HEK293 (cell line): ENCODE results near the gene STK32C.

Source experiments
- CTCF ChIA-PET: fragments of 350-600 bp; formaldehyde crosslinking; extraction: SDS; loops from one replicate; lab custom pipeline; 2021; ENCODE audit warnings: antibody characterized with exemption; lab: Yijun Ruan, JAX
- POLR2A ChIA-PET: fragments of 300-600 bp; formaldehyde crosslinking; extraction: SDS; loops from one replicate; lab custom pipeline; 2020; ENCODE audit warnings: antibody characterized with exemption, inconsistent platforms; lab: Yijun Ruan, JAX
- H3K27ac ChIP-seq: fragments of 200-500 bp; sonication (Bioruptor generic); 2 replicates; pipeline ENCODE4 v1.5.1; 2014; ENCODE audit warnings: low read depth, low read length, control low read depth, inconsistent platforms; ENCODE audit errors: extremely low read depth
- H3K36me3 ChIP-seq, 2 experiments: fragments of 200-500 bp in 1 of 2; sonication (Bioruptor generic) in 1 of 2; 1 replicate in 1 of 2; 2 replicates in 1 of 2; pipeline ENCODE4 v1.5.1; 2014 to 2017; ENCODE audit warnings: inconsistent platforms in 2 of 2, low read length in 2 of 2; ENCODE audit not compliant: control insufficient read depth in 2 of 2, insufficient read depth in 1 of 2
- H3K4me1 ChIP-seq: fragments of 200-500 bp; sonication (Bioruptor generic); 2 replicates; pipeline ENCODE4 v1.5.1; 2014; ENCODE audit warnings: mild to moderate bottlenecking, low read length, inconsistent platforms; ENCODE audit not compliant: control insufficient read depth, insufficient read depth
- H3K4me3 ChIP-seq: 2 replicates; pipeline ENCODE4 v1.5.1; 2011; ENCODE audit warnings: low read depth, mild to moderate bottlenecking, control low read depth, low read length, moderate library complexity
- H3K9me3 ChIP-seq: fragments of 200-500 bp; sonication (Bioruptor generic); 2 replicates; pipeline ENCODE4 v1.5.1; 2014; ENCODE audit warnings: low read depth, low read length, inconsistent platforms; ENCODE audit not compliant: control insufficient read depth, insufficient read depth
- HOXC10 ChIP-seq: sonication (generic); formaldehyde crosslinking; IDR thresholded peaks from 2 replicates; pipeline ENCODE4 v1.8.1; 2023; ENCODE audit warnings: mild to moderate bottlenecking, missing genetic modification reagents
- MYNN ChIP-seq: fragments of 450-650 bp; formaldehyde crosslinking; IDR thresholded peaks from 2 replicates; pipeline ENCODE4 v1.5.1; 2016; ENCODE audit warnings: missing biosample characterization, missing genetic modification characterization, borderline replicate concordance
- REPIN1 ChIP-seq: fragments of 450-650 bp; formaldehyde crosslinking; IDR thresholded peaks from 2 replicates; pipeline ENCODE4 v1.5.1; 2017; ENCODE audit warnings: missing biosample characterization, missing genetic modification characterization, low read depth
- SCRT1 ChIP-seq: fragments of 450-650 bp; formaldehyde crosslinking; IDR thresholded peaks from 2 replicates; pipeline ENCODE4 v1.5.1; 2016; ENCODE audit warnings: missing biosample characterization, missing genetic modification characterization, borderline replicate concordance
- ZBTB7A ChIP-seq: fragments of 450-650 bp; formaldehyde crosslinking; IDR thresholded peaks from 2 replicates; pipeline ENCODE4 v1.5.1; 2016; ENCODE audit warnings: low read depth, missing biosample characterization, missing genetic modification characterization
- ZNF175 ChIP-seq: fragments of 450-650 bp; formaldehyde crosslinking; IDR thresholded peaks from 2 replicates; pipeline ENCODE4 v1.5.1; 2016; ENCODE audit warnings: missing biosample characterization, missing genetic modification characterization
- ZNF19 ChIP-seq: fragments of 450-650 bp; formaldehyde crosslinking; IDR thresholded peaks from 2 replicates; pipeline ENCODE4; 2016; ENCODE audit warnings: missing biosample characterization, missing genetic modification characterization, low read depth
- ZNF221 ChIP-seq: fragments of 450-650 bp; formaldehyde crosslinking; IDR thresholded peaks from 2 replicates; pipeline ENCODE4 v1.5.1; 2017; ENCODE audit warnings: missing biosample characterization, missing genetic modification characterization, borderline replicate concordance
- ZNF324 ChIP-seq: fragments of 450-650 bp; formaldehyde crosslinking; IDR thresholded peaks from 2 replicates; pipeline ENCODE4 v1.5.1; 2016; ENCODE audit warnings: missing biosample characterization, missing genetic modification characterization
- ZNF354C ChIP-seq: fragments of 450-650 bp; formaldehyde crosslinking; IDR thresholded peaks from 2 replicates; pipeline ENCODE4 v1.5.1; 2016; ENCODE audit warnings: missing biosample characterization, missing genetic modification characterization, low read depth, borderline replicate concordance
- ZNF37A ChIP-seq: fragments of 450-650 bp; IDR thresholded peaks from 2 replicates; pipeline ENCODE4 v1.5.1; 2018; ENCODE audit warnings: missing biosample characterization, missing genetic modification characterization
- ZNF560 ChIP-seq: fragments of 450-650 bp; formaldehyde crosslinking; IDR thresholded peaks from 2 replicates; pipeline ENCODE4 v1.5.1; 2017; ENCODE audit warnings: missing biosample characterization, missing genetic modification characterization, borderline replicate concordance
- ZNF596 ChIP-seq: fragments of 450-650 bp; IDR thresholded peaks from 2 replicates; pipeline ENCODE4 v1.5.0; 2018; ENCODE audit warnings: missing biosample characterization, mild to moderate bottlenecking, missing genetic modification characterization, moderate library complexity
- ZNF76 ChIP-seq: fragments of 450-650 bp; formaldehyde crosslinking; IDR thresholded peaks from 2 replicates; pipeline ENCODE4; 2016; ENCODE audit warnings: low read depth, missing biosample characterization, missing genetic modification characterization, borderline replicate concordance
- ZNF830 ChIP-seq: fragments of 450-650 bp; IDR thresholded peaks from 2 replicates; pipeline ENCODE4 v1.5.0; 2018; ENCODE audit warnings: missing biosample characterization, missing genetic modification characterization, low read depth, mild to moderate bottlenecking, moderate library complexity
- TF ChIP-seq, protein P1 (sequence below): fragments of 450-650 bp; formaldehyde crosslinking; IDR thresholded peaks from 2 replicates; pipeline ENCODE4 v1.5.1; 2017; ENCODE audit warnings: missing biosample characterization, missing genetic modification characterization
- TF ChIP-seq, protein P2 (sequence below): fragments of 450-650 bp; formaldehyde crosslinking; IDR thresholded peaks from 2 replicates; pipeline ENCODE4 v1.5.1; 2017; ENCODE audit warnings: missing biosample characterization, missing genetic modification characterization
- TF ChIP-seq, protein P3 (sequence below): fragments of 450-650 bp; formaldehyde crosslinking; IDR thresholded peaks from 2 replicates; pipeline ENCODE4 v1.5.1; 2016; ENCODE audit warnings: missing biosample characterization, missing genetic modification characterization, low read depth
- TF ChIP-seq, protein P4 (sequence below): fragments of 450-650 bp; formaldehyde crosslinking; IDR thresholded peaks from 2 replicates; pipeline ENCODE4 v1.5.1; 2016; ENCODE audit warnings: missing biosample characterization, missing genetic modification characterization
- TF ChIP-seq, protein P5 (sequence below): fragments of 450-650 bp; formaldehyde crosslinking; IDR thresholded peaks from 2 replicates; pipeline ENCODE4 v1.5.0; 2017; ENCODE audit warnings: missing biosample characterization, missing genetic modification characterization, borderline replicate concordance

Gene STK32C

DNA sequence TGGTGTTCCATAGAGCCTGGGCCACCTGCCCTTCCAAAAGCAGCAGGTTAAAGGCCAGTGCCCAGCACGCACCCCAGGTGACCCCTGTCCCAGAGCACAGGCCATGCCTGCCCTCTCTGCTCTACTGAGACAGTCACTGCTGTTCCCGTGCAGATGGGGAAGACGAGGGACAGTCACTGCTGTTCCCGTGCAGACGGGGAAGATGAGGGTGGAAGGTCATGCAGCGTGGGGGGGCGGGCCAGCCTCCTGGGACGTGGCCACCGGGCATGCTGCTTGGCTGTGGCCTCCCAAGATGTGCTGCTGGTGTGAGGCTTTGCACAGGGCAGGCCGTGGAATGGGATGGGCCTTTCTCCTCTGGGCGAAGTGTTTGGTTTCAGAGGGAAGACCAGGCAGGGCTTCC is 42.6 kb upstream of the STK32C start:
- H3K9me3 ChIP-seq: no peaks in the 10 kb centered on the region
- no peaks in the 10 kb centered on the region for H3K4me1 ChIP-seq
- no peaks in the 10 kb centered on the region for H3K36me3 ChIP-seq
- TF ChIP-seq ZNF830 (tag by site-specific recombination): no peak
- TF ChIP-seq ZNF221: no peak
- TF ChIP-seq ZNF175: no peak
- TF ChIP-seq HOXC10 (CRISPR knock-in tag): no peak
- TF ChIP-seq, protein P1, sequence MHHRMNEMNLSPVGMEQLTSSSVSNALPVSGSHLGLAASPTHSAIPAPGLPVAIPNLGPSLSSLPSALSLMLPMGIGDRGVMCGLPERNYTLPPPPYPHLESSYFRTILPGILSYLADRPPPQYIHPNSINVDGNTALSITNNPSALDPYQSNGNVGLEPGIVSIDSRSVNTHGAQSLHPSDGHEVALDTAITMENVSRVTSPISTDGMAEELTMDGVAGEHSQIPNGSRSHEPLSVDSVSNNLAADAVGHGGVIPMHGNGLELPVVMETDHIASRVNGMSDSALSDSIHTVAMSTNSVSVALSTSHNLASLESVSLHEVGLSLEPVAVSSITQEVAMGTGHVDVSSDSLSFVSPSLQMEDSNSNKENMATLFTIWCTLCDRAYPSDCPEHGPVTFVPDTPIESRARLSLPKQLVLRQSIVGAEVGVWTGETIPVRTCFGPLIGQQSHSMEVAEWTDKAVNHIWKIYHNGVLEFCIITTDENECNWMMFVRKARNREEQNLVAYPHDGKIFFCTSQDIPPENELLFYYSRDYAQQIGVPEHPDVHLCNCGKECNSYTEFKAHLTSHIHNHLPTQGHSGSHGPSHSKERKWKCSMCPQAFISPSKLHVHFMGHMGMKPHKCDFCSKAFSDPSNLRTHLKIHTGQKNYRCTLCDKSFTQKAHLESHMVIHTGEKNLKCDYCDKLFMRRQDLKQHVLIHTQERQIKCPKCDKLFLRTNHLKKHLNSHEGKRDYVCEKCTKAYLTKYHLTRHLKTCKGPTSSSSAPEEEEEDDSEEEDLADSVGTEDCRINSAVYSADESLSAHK (tag by site-specific recombination): no peak
- no peak for TF ChIP-seq ZNF19 (tag by site-specific recombination)
- no peak for TF ChIP-seq ZNF324 (tag by site-specific recombination)
- no peak for TF ChIP-seq REPIN1 (tag by site-specific recombination)
- no peak for TF ChIP-seq ZNF596 (tag by site-specific recombination)
- TF ChIP-seq, protein P2, sequence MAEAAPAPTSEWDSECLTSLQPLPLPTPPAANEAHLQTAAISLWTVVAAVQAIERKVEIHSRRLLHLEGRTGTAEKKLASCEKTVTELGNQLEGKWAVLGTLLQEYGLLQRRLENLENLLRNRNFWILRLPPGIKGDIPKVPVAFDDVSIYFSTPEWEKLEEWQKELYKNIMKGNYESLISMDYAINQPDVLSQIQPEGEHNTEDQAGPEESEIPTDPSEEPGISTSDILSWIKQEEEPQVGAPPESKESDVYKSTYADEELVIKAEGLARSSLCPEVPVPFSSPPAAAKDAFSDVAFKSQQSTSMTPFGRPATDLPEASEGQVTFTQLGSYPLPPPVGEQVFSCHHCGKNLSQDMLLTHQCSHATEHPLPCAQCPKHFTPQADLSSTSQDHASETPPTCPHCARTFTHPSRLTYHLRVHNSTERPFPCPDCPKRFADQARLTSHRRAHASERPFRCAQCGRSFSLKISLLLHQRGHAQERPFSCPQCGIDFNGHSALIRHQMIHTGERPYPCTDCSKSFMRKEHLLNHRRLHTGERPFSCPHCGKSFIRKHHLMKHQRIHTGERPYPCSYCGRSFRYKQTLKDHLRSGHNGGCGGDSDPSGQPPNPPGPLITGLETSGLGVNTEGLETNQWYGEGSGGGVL (tag by site-specific recombination): no peak
- no peak for TF ChIP-seq ZNF37A
- TF ChIP-seq ZNF560: no peak
- TF ChIP-seq, protein P3, sequence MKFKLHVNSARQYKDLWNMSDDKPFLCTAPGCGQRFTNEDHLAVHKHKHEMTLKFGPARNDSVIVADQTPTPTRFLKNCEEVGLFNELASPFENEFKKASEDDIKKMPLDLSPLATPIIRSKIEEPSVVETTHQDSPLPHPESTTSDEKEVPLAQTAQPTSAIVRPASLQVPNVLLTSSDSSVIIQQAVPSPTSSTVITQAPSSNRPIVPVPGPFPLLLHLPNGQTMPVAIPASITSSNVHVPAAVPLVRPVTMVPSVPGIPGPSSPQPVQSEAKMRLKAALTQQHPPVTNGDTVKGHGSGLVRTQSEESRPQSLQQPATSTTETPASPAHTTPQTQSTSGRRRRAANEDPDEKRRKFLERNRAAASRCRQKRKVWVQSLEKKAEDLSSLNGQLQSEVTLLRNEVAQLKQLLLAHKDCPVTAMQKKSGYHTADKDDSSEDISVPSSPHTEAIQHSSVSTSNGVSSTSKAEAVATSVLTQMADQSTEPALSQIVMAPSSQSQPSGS (tag by site-specific recombination): no peak
- TF ChIP-seq, protein P4, sequence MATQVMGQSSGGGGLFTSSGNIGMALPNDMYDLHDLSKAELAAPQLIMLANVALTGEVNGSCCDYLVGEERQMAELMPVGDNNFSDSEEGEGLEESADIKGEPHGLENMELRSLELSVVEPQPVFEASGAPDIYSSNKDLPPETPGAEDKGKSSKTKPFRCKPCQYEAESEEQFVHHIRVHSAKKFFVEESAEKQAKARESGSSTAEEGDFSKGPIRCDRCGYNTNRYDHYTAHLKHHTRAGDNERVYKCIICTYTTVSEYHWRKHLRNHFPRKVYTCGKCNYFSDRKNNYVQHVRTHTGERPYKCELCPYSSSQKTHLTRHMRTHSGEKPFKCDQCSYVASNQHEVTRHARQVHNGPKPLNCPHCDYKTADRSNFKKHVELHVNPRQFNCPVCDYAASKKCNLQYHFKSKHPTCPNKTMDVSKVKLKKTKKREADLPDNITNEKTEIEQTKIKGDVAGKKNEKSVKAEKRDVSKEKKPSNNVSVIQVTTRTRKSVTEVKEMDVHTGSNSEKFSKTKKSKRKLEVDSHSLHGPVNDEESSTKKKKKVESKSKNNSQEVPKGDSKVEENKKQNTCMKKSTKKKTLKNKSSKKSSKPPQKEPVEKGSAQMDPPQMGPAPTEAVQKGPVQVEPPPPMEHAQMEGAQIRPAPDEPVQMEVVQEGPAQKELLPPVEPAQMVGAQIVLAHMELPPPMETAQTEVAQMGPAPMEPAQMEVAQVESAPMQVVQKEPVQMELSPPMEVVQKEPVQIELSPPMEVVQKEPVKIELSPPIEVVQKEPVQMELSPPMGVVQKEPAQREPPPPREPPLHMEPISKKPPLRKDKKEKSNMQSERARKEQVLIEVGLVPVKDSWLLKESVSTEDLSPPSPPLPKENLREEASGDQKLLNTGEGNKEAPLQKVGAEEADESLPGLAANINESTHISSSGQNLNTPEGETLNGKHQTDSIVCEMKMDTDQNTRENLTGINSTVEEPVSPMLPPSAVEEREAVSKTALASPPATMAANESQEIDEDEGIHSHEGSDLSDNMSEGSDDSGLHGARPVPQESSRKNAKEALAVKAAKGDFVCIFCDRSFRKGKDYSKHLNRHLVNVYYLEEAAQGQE (tag by site-specific recombination): no peak
- TF ChIP-seq ZBTB7A (tag by site-specific recombination): no peak
- no peak for TF ChIP-seq ZNF76 (tag by site-specific recombination)
- TF ChIP-seq SCRT1: no peak
- no peak for TF ChIP-seq MYNN
- TF ChIP-seq, protein P5, sequence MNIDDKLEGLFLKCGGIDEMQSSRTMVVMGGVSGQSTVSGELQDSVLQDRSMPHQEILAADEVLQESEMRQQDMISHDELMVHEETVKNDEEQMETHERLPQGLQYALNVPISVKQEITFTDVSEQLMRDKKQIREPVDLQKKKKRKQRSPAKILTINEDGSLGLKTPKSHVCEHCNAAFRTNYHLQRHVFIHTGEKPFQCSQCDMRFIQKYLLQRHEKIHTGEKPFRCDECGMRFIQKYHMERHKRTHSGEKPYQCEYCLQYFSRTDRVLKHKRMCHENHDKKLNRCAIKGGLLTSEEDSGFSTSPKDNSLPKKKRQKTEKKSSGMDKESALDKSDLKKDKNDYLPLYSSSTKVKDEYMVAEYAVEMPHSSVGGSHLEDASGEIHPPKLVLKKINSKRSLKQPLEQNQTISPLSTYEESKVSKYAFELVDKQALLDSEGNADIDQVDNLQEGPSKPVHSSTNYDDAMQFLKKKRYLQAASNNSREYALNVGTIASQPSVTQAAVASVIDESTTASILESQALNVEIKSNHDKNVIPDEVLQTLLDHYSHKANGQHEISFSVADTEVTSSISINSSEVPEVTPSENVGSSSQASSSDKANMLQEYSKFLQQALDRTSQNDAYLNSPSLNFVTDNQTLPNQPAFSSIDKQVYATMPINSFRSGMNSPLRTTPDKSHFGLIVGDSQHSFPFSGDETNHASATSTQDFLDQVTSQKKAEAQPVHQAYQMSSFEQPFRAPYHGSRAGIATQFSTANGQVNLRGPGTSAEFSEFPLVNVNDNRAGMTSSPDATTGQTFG (tag by site-specific recombination): no peak
- TF ChIP-seq ZNF354C (tag by site-specific recombination): no peak
- H3K27ac ChIP-seq: no peak overlapping the region
- H3K4me3 ChIP-seq: no peak overlapping the region
- POLR2A ChIA-PET: interaction anchor here (0.6 kb wide), 1 partner anchor 94 kb away, joined by 8 read pairs; no protein-coding TSS in a partner anchor
- CTCF ChIA-PET: interaction anchor here (1.2 to 2.6 kb wide), 2 partner anchors 111 to 126 kb away, joined by 3 to 12 read pairs; no protein-coding TSS in a partner anchor
